G401.6 (cell line): ENCODE data around the gene SEMA4C.

Source experiments
- FAIRE-seq: peaks from 2 replicates; lab custom pipeline; 2012; peaks lifted over from hg19 to GRCh38; lab: Jason Lieb, UNC

Gene SEMA4C

GRCh38 chr2:96841701-96842495 is 28.0 kb downstream of the SEMA4C start:
- FAIRE-seq = no peak

GRCh38 chr2:96839875-96840850 is 29.7 kb downstream of the SEMA4C start:
- no peak for FAIRE-seq

GRCh38 chr2:96839293-96839874 is 30.5 kb downstream of the SEMA4C start:
- no peak for FAIRE-seq

DNA sequence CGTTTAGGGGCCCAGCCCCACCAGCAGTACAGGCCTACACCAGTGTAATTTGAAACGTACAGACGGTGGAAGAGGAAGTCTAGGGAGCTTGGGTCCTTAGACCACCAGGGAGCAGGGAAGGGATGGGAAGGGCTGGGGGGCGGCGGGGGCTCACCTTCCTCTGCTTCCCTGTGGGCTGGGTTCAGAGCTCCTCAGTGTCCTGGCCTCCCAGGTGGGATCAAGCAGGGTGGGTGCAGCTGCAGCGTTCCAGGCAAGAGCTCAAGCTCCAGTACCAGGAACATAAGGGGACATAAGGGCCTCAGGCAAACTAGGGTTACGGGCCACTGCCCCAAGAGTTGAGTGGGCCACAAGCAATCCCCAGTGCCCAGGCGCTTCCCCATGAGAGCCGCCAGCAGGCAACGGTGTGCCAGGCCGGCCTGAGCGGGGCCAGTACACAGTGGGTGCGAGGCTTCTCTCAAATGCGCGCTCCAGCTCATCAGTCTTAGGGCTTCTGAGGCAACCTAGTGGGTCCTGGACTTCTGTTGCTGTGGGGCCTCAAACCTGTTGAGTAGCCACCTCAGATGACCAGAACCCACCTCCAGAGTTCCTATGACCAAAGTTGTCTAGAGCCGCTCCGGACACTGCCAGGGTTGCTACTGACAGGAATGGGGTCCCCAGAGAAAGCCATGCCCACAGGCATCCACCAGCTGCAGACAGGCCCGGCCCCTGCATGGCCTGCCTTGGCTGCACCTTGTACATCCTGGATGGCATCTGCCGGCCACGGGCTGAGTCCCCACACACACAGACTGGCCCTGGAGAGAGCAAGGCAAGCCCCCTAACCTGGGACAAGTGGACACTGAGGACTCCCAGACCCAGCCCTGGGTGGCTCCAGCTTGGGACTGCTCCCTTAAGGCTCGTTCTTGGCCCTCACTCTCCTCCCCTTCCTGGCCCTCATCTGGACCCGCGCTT is 31.3 kb downstream of the SEMA4C start:
- no peak for FAIRE-seq

GRCh38 chr2:96837575-96837974 is 32.3 kb downstream of the SEMA4C start:
- FAIRE-seq = no peak

GRCh38 chr2:96835830-96836229 is 34.0 kb downstream of the SEMA4C start:
- FAIRE-seq = no peak

DNA sequence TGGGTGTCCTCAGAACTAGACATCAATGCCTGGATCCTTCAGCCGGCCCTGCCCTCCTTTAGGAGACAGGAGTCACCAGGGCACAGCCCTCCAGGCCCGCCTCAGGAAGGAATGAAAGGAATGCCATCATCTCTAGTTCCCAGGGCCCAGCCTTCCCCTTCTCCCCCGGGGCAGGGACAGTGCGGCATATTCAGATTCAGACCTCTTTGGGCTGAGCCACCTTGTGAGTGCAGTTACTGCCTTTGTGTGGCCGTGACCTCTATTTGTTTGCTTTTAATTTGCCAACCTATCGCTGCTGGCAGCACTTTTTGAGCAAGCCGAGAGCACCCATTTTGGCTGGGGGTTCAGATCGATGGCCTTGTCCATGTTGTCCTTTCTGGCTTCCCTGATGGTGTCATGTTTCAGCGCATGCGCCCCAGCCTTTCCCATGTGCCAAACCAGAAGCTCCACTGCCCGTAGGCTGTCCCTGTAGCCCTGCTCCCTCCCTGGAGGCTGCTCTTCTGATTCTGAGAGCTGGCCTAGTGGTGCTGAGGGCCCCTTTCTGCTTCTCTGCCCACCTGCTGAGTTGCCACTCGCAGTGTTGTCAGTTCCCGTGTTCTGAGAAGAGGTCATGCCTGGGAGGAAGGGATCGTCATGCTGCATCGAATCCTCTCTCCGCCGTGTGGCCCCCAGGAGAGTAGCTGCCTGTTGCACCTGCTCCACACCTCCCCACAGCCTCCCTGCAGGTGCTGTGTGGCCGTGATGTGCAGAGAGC is 36.9 kb downstream of the SEMA4C start:
- FAIRE-seq = no peak

- FAIRE-seq = no peak
These were observed 37.5 kb downstream of the SEMA4C start for GRCh38 chr2:96832408-96832753.

- no peak for FAIRE-seq
These were observed 38.2 kb downstream of the SEMA4C start for GRCh38 chr2:96831679-96832078.

GRCh38 chr2:96830044-96830562 is 39.8 kb downstream of the SEMA4C start:
- no peak for FAIRE-seq

DNA sequence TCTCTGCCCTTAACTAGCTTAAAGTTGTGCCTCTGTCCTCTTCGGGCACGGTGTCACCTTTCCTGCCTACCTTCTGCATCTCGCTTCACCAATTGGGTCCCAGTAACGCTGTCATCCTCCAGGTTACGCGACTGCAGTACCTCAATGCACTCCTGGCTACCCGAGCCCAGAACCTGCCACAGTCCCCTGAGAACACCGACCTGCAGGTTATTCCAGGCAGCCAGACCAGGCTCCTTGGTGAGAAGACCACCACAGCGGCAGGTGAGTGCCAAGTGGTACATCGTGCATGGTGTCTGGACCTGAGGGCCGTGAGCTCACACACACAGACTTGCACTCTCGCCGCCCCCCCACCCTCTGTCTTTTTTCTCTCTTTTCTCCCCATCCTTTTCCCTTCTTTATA is 41.0 kb downstream of the SEMA4C start:
- no peak for FAIRE-seq

- no peak for FAIRE-seq
These were observed 41.4 kb downstream of the SEMA4C start for GRCh38 chr2:96828436-96828835.

GRCh38 chr2:96826546-96827278 is 43.2 kb downstream of the SEMA4C start:
- no peak for FAIRE-seq

DNA sequence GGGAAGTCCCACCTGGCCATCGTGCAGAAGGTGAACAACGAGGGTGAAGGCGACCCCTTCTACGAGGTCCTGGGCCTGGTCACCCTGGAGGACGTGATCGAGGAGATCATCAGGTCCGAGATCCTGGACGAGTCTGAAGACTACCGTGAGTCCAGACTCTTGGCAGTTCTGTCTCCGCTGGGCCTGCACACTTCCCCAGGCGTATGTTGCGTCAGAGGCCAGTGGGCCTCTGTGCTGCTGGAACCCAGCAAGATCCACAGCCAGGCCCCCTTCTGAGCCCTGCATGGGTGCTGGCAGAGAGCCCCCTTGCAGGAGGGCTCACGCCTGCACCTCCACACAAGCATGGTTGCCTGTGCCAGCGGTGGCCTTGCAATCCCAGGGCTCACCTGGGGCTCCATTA is 44.8 kb downstream of the SEMA4C start:
- FAIRE-seq = no peak

DNA sequence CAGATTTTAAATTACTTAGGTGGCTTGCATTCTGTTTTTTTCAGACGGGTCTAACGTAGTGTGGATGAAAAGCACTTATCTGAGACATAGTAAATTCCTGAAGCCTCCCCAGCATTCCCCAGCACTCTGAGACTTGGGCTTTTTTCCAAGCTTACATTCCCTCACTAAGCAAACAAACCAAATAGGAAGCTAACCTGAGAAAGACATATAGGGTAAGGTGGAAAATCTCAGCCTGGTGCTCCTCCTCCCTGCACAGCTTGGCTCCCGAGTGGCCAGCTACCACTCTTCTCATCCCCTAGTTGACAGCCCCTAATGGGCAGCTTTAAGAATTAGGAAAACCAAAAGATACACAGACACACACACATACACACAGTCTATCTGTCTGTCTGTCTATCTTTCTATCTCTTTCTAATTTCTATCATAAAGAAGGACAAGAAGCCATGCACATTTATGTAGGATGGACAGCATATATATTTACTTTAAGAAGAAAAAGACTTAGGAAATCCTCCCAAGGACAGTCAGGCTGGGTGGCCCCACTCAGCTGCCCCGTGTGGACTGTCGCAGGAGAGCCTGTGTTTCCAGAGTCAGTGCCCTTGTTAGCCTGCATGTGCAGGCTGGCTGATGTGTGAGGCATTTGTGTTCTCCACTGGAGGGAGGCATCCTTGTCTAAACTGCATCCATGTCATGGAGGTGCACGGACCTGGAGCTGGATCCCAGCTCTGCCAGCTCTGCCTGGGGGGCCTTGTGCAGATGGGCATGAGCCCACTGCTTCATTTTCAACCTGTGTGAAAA is 45.6 kb downstream of the SEMA4C start:
- no peak for FAIRE-seq

GRCh38 chr2:96823198-96823597 is 46.7 kb downstream of the SEMA4C start:
- no peak for FAIRE-seq

DNA sequence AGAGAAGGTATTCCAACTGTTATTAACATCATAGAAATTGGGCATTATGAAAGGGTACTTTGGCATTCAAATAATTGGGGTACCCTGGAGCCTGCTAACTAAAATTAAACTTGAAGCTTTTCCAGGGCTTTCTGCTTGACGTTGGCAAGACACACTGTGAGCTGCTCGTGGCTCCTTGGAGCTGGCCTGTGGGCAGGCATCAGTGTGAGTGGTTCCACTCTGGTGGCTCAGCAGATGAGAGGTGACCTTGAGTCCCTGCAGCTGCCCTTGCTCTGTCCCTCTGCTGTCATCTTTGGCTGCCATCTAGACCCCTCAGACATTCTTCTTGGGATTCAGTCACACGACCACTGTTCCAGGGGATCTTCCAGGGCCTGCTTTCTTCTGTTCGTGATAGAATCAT is 47.1 kb downstream of the SEMA4C start:
- no peak for FAIRE-seq

- no peak for FAIRE-seq
These were observed 48.7 kb downstream of the SEMA4C start for GRCh38 chr2:96821113-96821675.
